Right ventricle myocardium superior (tissue), 1 donor: ENCODE data around the gene CAMK1D. TPM values are rescaled to one million over a fixed set of nuclear protein-coding genes. Genes with fewer than 3 reads are reported as not detected.
"Not testable (repeated sequence)": the region's sequence is repeated elsewhere in the genome, so short reads cannot be mapped to it uniquely, and the experiment has no call there.

Experiments used
- ATAC-seq: fragments of 200-7000 bp; cut with Tn5 transposase; one replicate; pipeline ENCODE4 v1.9.1; 2020; ENCODE audit warnings: mild to moderate bottlenecking; ENCODE audit not compliant: poor library complexity
- DNase-seq: peaks from one replicate; pipeline ENCODE4 v3.0.0-alpha.2; 2020
- intact Hi-C: fragments of 100-400 bp; cut with DNase I; formaldehyde crosslinking; loops from one replicate; pipeline ENCODE4 v1.11.2; 2022
- total RNA-seq: library from RNA; stranded (reverse); fragmentation: NEBNext Ultra II Directional; extraction: Animal tissue kit (Norgen Biotek cat#: 25700); gene quantifications from one replicate; pipeline ENCODE4 v1.2.1, GENCODE V29; 2021
- donor health status: DM: no; HTN: yes; CAD: no; lungs with severe emphysema.

CAMK1D gene
- total RNA-seq, 1 donor from 2014 or later, result 6.5 TPM

DNA sequence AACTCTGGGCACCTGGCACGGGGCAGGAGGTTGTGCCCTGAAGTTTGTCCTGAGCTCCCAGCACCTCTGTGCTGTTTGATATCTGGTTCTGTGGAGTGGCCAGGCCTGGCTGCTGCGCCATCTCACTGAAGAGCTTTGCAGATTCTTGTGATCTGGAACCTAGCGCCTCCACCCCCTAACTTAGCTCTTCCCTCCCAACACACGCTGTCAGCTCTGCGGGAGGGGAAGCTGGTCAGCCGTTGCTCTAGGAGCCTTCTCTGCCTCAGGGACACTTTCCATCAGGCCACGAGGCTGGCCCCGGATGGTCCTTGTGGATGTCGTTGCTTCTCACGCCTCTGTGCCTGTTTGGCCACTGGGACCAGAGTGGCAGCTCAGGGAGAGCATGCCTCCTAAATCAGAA, 438.9 kb downstream of the CAMK1D start:
- ATAC-seq (no peak), DNase-seq (no peak)
- intact Hi-C loops, result loop anchor here (10.0 kb wide), 1 partner anchor 117 kb away; no protein-coding TSS in a partner anchor

DNA sequence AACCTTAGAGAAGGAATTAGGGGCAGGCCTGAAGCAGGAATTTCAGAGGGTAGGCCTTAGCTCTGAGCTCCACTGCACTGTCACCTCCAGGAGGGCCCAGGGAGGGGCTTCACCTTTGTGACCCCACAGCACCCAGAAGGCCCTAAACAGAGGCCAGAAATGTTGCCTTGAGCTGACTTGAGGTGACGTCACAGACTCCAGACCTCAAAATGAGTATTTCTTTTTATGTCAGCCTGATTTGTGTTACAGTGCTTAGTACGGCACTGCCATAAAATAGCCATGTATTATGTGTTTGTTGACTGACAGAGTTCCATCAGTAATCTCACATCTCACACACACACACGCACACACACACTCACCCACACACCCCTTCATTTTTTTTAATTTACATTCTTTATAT, 440.9 kb downstream of the CAMK1D start:
- no peak for ATAC-seq
- intact Hi-C loops, result no loop called here

DNA sequence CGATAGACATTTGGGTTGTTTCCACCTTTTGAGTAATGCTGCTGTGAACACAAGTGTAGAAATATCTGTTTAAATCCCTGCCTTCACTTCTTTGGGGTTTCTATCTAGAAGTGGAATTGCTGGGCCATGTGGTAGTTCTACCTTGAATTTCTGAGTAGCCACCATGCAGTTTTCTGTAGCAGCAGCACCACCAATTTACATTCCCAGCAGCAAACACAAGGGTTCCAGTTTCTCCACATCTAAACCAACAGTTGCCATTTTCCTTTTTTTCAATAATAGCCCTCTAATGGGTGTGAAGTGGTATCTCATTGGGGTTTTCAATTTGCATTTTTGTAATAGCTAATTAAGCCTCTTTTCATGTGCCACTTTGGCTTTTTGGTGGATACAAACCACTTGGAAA, 442.4 kb downstream of the CAMK1D start:
- ATAC-seq (no peak), DNase-seq (no peak)
- intact Hi-C loops, result no loop called here

More for the DNA sequence above, 440.9 kb downstream of the CAMK1D start:
- DNase-seq, result no peak

DNA sequence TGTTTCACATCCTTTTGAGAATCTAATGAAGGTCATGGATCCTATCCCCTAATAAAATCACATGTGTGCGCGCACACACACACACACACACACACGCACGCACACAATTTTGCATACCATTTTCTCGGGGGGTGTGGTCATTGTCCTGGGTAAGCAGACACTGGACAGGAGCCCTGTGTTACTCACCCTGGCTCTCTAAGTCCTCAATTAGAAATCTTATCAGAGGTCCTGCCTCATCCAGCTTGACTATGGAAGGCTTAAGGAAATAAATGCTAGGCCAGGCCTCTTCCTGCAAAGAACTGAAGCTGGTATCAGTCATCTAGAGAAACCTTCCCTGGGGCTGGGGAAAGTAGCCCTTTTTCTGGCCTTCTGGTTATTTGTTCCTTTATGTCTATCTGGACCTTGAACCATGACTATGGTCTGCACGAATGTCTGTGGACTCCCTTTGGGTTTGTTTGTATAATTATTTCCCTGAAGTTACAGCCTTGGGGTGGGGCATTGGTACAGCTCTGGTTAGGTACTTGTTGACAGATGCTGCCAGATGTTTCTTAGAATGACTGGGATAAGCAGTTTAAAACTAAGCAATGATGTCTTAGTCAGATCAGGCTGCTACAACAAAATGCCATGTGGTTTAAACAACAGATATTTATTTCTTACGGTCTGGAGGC, 443.7 kb downstream of the CAMK1D start:
- DNase-seq, result no peak
- intact Hi-C loops, result no loop called here
- no peak for ATAC-seq

DNA sequence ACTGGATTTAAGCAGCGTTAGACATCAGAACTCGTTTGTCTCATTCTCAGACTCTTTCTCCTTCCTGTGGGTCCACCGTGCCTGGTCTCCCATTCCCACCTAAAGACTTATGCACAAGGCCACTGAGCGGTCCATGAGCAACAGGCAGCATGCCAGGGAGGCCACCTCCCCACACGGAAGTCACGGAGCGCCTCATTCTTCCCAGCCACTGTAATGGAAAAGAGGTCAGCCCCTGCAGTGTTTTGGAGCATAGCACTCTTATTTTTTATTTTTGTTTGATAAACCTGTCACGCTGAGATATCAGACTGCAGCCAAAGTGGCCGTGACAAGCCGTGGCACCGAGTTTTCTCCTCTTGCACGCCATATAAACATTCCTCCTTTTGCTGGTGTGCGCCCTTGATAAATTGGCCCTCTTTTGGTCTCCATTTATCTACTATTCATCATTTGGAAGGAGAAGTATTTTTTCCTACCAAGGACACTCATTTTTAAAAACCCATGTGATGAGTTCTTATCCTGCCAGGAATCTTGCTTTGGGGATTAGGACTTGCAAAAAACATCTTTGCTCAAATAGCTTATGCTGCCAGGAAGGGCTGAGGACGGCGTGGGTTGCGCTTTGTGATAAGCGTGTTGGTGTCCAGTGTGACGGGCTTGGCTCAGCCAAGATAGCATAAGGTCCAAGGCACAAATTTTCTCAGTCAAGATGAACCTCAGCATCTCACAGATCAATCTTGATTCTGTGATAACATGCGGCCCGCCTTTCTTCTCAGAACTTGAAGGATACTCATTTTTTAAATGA, 446.2 kb downstream of the CAMK1D start:
- ATAC-seq (no peak), DNase-seq (peak; percentile 54)
- intact Hi-C loops, result no loop called here

DNA sequence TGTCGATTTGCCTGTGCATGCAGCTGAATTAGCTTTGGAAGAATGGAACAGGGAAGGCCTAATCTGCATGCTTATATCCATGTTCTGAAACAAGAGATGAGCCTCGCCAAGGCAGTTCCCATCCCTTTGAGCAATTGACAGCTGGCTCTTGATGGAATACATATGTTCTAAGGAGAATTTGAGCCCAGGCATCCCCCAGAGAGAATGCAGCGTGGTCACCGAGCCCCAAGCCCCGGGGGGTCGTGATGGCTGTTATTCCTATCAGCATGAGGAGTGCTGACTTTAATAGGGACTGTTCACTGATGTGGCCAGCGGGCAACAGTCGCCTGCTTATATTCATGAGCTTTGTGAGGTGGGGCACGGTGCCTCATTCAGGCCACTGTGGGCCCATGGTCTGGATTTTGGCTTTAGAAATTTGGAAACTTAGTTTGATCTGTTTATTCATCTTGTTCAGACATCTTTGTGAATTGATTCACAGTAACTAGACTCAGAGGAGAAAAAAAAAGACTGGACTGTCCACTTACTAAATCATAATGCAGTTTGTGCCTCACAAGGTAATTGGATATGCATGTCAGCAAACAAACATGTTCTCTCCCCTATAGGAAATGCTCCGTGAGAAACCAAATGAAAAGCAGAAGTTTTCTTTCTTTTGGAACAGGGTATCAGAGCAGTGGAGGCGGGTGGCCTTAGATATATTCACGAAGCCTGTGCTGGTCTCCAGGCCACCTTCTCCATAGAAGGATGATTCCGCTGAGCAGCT, 447.2 kb downstream of the CAMK1D start:
- intact Hi-C loops, result no loop called here
- ATAC-seq, result no peak
- no peak for DNase-seq

DNA sequence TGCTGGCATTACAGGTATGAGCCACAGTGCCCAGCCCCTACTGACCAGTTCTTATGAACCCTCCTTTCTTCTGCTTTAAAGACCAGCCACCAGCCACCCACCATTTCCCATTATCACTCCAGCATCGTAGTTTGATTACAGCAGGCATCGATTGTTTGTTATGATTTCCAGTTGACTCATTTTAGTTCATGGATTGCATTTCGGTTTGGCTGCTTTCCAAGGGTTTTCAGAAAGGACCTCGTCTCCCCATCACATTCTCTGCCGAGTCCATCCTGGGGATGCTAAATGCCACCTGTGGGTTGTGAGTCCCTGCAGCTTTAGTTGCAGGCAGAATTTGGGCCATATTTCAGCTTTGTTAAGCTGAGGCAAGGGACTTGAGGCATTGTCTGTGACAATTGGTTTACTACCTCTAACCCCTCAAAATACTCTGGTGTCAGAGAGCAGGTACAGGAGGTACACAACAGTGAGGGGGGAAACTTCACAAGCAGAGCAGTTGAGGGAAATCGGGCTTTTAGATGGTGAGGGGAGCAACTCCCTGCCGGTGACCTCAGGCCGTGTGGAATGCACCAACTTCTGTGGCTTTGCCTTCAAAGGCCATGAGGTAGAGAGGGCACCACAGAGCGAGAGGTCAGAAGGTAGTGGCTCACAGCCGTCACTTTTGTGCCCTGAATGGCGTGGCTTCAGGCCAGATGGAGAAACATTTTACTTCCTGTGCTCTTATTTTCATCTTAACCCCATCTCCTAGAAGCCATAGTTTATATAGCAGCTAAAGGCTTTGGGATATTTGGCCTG, 448.3 kb downstream of the CAMK1D start:
- intact Hi-C loops, result no loop called here
- ATAC-seq (no peak), DNase-seq (no peak)

DNA sequence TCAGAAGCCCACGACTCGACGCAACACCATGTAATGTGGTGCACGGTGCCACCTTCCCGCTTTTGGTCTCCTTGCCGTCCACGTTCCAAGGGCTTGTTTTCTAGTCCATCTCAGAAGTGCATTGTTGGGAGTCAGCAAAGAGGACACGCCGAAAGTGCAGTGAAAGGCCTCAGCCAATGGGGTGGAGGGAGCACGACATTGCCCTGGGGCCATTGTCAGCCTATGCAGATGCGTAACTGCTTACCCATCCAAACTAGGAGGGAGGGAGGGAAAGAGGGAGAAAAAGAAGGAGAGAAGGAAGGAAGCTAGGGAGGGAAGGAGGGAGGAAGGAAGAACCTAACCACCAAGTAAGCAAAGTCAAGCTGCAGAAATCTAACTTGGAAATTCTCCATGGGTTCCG, 449.8 kb downstream of the CAMK1D start:
- no peak for ATAC-seq
- no peak for DNase-seq
- intact Hi-C loops, result no loop called here

DNA sequence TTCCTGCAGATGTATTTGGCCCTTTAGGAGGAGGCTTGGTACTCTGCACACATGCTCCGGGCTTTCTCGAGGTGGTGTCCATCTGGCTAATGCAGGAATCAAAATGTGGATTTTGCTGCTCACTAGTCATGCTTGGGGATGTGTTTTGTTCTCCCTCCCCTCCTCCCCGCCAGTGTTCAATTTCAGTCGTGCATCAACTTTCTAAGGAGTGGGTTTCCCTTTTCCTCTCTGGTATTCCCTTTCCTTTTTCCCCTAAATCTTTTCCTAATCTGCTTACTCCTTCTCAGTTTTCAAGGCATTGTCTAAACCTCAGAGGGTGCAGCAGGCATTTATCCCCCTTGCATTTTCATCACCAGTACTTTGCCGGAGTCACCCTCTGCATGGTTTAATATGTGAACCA, 450.4 kb downstream of the CAMK1D start:
- intact Hi-C loops, result no loop called here

DNA sequence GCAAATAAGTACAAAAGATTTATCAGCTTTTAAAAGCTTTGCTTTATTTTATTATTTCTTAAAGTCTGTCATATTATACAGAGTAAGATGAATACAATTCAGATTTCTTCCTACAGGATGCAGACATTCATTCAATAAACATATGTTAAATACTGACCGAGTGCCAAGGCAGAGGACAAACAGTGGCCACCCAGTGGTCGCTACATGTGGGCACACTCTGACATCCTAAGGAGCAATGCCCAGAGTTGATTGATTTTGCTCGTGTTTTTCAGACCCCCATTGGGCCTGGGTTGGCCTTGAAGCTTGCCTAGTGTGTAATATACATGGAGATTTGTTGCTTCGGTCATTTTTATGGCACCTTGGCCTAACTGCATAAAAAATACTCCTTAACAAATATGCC, 451.0 kb downstream of the CAMK1D start:
- no peak for DNase-seq
- ATAC-seq, result no peak
- intact Hi-C loops, result no loop called here

More for the DNA sequence above, 450.4 kb downstream of the CAMK1D start:
- no peak for DNase-seq
- ATAC-seq, result no peak

DNA sequence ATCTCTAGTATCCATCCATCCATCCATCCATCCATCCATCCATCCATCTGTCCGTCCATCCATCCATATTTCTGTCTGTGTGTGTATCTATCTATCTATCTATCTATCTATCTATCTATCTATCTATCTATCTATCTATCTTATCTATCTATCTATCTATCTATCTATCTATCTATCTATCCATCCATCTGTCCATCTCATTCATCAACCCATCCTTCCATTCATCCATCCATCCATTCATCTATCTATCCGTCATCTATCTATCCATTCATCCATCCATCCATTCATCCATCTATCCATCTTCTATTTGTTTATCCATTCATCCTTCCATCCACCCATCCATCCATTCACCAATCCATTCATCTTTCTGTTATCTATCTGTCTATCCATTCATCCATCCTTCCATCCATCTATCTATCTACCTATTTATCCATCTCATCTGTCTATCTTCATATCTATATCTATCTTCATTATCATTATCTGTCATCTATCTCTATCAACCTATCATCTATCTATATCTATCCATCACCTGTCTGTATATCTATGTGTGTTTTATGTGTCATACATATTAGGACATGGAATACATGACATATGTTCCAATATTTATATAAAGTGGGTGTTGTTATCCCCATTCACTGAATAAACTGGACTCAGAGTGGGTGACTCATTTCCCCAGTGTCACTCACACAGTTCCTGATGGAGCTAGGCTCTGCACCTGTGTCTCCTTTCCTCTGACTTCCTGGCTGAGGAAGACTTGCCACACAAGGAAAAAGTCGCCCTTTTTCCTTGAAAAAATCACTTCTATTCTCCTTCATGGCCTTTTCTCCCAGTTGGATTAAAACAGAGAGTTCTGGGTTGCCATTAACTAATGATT, 452.1 kb downstream of the CAMK1D start:
- DNase-seq, result no peak
- intact Hi-C loops, result no loop called here
- ATAC-seq, result no peak

DNA sequence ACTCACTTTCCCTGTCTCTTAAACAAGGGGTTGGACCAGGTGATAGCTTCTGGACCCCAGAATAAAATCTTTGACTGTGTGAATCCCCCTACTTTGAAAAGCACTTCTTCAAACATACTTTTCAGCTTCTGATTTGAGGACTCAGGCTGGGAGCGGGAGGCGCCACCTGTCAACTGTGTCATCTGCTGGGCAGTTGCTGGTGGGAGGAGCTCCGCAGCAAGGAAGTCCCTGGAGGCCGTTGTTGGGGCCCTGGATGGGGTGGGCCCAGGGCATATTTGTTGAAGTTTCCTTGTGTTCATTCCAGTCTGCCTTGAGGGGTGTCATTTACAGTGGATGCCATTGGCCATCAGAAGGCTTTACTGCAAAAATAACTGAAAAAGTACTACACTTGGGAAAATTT, 454.4 kb downstream of the CAMK1D start:
- ATAC-seq, result no peak
- no peak for DNase-seq
- intact Hi-C loops, result no loop called here

DNA sequence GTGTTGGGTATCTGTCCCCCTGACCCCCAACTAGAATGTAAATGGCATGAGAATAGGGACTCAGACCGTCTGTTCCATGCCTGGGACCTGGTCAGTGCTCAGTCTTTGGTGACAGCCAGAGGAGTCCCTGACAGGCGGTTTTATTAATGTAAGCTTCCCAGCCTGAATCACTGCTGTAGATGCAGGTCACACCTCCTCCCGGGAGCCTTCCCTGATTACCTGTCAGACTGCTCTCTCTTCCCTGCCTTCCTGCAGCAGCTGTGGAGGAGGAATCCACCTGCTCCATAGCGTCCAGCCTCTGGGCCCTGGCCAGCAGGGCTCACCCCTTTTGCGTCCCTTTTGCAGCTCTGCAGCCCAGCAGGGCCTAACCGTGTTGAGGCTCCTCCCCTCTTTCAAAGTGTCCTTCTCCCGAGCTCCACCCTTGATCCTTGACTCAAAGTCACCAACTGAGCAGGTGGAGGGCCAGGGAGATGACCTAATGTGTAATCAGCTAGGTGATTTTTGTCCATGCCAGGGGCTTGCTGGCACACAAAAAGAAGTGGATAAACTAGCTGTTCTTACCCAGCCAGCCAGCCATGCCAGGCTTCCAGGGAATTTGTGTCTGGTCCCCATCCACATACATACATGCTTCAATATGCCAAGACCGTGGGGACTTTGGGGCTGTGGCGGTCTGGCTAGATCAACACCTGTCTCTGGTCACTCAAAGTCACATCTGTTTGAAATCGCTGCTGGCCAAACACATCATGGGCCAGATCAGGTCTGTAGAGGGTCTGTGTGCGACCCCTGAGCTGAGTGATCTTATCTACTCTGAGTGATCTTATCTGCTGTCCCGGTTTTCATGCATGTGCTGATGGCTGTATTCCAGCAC, 457.1 kb downstream of the CAMK1D start:
- ATAC-seq, result no peak
- intact Hi-C loops, result no loop called here
- DNase-seq, result no peak

DNA sequence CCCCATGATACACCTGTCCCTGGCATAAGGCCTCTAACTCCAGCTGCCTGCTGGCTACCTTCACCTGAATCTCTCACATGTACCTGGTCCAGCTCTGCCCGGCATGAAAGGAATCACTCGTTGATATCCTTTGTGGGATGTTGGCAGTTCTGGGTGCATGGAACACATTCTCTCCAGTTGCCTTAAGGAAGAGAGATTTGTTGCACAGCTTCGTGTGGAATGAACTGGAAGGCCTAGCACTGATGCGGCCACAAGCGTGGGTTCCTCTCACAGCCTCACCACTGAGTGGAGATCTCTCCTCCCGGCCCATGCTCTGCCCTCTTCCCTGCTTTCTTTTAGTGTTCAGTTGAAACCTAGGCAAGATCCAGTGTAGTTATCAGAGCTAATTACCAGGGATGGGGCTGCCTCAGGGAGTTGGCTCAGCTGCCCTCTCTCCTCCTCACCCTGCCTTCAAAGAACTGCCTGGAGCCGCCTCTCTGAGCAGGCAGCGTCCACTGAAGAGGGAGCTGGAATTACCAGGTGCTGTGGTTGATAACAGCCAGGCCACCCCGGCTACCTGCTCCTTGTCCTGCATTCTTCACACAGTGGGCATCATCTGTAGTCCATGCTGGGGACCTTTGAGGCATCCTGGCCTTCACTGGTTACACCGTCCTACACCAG, 457.9 kb downstream of the CAMK1D start:
- intact Hi-C loops, result no loop called here
- ATAC-seq (no peak), DNase-seq (no peak)

DNA sequence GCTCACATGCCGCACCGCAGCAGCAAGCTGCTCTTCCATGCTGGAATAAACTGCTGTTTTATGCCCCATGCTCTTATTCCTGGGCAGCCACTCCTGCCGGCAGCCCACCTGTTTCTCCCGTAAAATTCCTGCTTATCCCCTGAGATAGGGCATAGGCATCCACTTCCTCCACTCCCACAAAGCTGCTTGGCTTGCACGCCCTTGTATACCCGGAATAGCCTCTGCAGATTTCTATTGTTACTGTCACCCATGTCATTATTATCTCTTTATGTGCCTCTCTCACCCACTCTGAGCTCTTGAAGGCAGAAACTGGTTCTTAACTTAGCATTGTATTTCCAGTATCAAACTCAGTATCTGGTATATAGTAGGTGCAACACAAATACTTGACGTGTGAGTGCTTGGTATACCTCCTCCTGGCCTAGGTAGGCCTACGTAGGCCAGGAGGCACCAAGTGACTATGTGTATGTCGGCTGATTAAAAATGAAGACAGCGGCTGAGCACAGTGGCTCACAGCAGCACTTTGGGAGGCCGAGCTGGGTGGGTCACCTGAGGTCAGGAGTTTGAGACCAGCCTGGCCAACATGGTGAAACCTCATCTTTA, 458.8 kb downstream of the CAMK1D start:
- intact Hi-C loops, result no loop called here
- peak; percentile 52 for ATAC-seq
- DNase-seq, result no peak

DNA sequence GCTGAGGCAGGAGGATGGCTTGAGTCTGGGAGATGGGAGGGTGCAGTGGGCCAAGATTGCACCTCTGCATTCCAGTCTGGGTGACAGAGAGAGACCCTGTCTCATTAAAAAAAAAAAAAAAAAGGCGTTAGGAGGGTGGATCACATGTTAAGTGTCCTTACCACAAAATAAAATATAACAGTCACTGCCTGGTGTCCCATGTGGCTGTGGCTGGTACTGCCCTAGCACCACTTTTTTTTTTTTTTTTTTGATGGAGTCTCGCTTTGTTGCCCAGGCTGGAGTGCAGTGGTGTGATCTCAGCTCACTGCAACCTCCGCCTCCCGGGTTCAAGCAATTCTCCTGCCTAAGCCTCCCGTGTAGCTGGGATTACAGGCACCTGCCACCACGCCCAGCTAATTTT, 460.7 kb downstream of the CAMK1D start:
- intact Hi-C loops, ATAC-seq, DNase-seq: not testable (repeated sequence)
